ENCODE results near the gene CEP112. TPM values are rescaled to one million over a fixed set of nuclear protein-coding genes. Genes with fewer than 3 reads are reported as not detected.

The CEP112 gene
- total and polyA plus RNA-seq, 2 of the 4 experiments (the other 2 are of a cell fraction) = 2.5 to 5.6 TPM

DNA sequence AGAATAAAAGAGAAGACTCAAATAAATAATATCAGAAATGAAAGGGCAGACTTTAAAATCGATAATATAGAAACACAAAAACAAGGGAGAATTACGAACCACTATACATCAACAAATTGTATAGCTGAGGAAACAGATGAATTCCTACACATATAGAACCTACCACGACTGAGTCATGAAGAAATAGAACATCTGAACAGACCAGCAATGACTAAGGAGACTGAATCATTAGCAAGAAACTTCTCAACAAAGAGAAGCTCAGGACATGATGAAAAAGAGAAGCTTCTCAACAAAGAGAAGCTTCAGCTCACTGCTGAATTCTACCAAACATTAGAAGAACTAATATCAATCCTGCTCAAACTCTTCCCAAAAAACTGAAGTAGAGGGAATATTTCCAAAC, 255.9 kb downstream of the CEP112 start:
- H3K9me1 ChIP-seq (ENCODE audit: insufficient read depth, low read length) = no peaks in the 10 kb centered on the region
- H2AK9ac ChIP-seq (replicated peaks; ENCODE audit: low read depth, low read length, poor library complexity) = no peak overlapping the region
- no peak overlapping the region for H3K14ac ChIP-seq (replicated peaks; ENCODE audit: low read depth, low read length)
- no peak overlapping the region for H3K27ac ChIP-seq (ENCODE audit: insufficient read depth, low read length)
- no peaks in the 10 kb centered on the region for H3K36me3 ChIP-seq (ENCODE audit: control insufficient read depth, insufficient read depth, low read length)
- no peak overlapping the region for H2AFZ ChIP-seq (replicated peaks; ENCODE audit: low read length, poor library complexity)
- ChIA-PET CTCF (no interaction called here), POLR2A (ENCODE audit: unreplicated experiment) (interaction anchor here (0.6 to 1.0 kb wide), 2 partner anchors 51 to 62 kb away, joined by 4 read pairs; no protein-coding TSS in a partner anchor)
- H3K9me3 ChIP-seq (ENCODE audit: control insufficient read depth, insufficient read depth, low read length) = no peaks in the 10 kb centered on the region
- intact Hi-C loops (cut with micrococcal nuclease) = no loop called here
- H3K18ac ChIP-seq (ENCODE audit: low read depth, low read length) = no peak overlapping the region
- H2BK5ac ChIP-seq (ENCODE audit: low read depth, low read length, poor library complexity, severe bottlenecking) = no peak overlapping the region
- TF ChIP-seq, protein P1, sequence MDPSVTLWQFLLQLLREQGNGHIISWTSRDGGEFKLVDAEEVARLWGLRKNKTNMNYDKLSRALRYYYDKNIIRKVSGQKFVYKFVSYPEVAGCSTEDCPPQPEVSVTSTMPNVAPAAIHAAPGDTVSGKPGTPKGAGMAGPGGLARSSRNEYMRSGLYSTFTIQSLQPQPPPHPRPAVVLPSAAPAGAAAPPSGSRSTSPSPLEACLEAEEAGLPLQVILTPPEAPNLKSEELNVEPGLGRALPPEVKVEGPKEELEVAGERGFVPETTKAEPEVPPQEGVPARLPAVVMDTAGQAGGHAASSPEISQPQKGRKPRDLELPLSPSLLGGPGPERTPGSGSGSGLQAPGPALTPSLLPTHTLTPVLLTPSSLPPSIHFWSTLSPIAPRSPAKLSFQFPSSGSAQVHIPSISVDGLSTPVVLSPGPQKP (IDR thresholded peaks at IDR 0.05; ENCODE audit: borderline replicate concordance, low read depth, low read length) = no peak
- TF ChIP-seq CEBPB (IDR thresholded peaks at IDR 0.05; ENCODE audit: low read depth, low read length) (no peak), MXI1 (IDR thresholded peaks at IDR 0.05; ENCODE audit: borderline replicate concordance, low read depth, low read length) (no peak), RFX5 (IDR thresholded peaks at IDR 0.05; ENCODE audit: low read depth, low read length) (no peak), RCOR1 (IDR thresholded peaks at IDR 0.05; ENCODE audit: insufficient replicate concordance, low read length) (no peak), FOS (IDR thresholded peaks at IDR 0.05; ENCODE audit: low read depth, low read length) (no peak), MAFK (IDR thresholded peaks at IDR 0.05; ENCODE audit: low read depth, low read length) (no peak), POLR2A (IDR thresholded peaks at IDR 0.05; ENCODE audit: low read depth, low read length) (no peak)
- TF ChIP-seq, protein P2, sequence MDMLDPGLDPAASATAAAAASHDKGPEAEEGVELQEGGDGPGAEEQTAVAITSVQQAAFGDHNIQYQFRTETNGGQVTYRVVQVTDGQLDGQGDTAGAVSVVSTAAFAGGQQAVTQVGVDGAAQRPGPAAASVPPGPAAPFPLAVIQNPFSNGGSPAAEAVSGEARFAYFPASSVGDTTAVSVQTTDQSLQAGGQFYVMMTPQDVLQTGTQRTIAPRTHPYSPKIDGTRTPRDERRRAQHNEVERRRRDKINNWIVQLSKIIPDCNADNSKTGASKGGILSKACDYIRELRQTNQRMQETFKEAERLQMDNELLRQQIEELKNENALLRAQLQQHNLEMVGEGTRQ (IDR thresholded peaks at IDR 0.05; ENCODE audit: low read depth, low read length) = no peak
- TF ChIP-seq, protein P3, sequence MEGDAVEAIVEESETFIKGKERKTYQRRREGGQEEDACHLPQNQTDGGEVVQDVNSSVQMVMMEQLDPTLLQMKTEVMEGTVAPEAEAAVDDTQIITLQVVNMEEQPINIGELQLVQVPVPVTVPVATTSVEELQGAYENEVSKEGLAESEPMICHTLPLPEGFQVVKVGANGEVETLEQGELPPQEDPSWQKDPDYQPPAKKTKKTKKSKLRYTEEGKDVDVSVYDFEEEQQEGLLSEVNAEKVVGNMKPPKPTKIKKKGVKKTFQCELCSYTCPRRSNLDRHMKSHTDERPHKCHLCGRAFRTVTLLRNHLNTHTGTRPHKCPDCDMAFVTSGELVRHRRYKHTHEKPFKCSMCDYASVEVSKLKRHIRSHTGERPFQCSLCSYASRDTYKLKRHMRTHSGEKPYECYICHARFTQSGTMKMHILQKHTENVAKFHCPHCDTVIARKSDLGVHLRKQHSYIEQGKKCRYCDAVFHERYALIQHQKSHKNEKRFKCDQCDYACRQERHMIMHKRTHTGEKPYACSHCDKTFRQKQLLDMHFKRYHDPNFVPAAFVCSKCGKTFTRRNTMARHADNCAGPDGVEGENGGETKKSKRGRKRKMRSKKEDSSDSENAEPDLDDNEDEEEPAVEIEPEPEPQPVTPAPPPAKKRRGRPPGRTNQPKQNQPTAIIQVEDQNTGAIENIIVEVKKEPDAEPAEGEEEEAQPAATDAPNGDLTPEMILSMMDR (conservative IDR thresholded peaks at IDR 0.05; ENCODE audit: low read depth, low read length) = no peak
- no peak overlapping the region for H4K8ac ChIP-seq (ENCODE audit: low read depth in 2 of 2, low read length in 2 of 2)
- dilution Hi-C loops (cut with HindIII; ENCODE audit: low sequenced_read_pairs, unreplicated experiment) = no loop called here
- WGBS, 2 experiments (ENCODE audit: extremely low coverage in 2 of 2, insufficient read length in 1 of 2) = no CpG with 5 or more reads among the region's 3 CpGs
- no peak overlapping the region for H3K4me3 ChIP-seq (ENCODE audit: insufficient read depth, low read depth, low read length)
- H3K23ac ChIP-seq (ENCODE audit: low read depth, low read length) = no peak overlapping the region
- H3K79me1 ChIP-seq (ENCODE audit: low read depth in 1 of 2, low read length in 2 of 2) = no peaks in the 10 kb centered on the region
- H3K27me3 ChIP-seq (ENCODE audit: control insufficient read depth, insufficient read depth, low read length) = no peaks in the 10 kb centered on the region
- peak; percentile 32; the same call in 1 of the 2 replicates for ATAC-seq (ENCODE audit: low read depth)
- no peak overlapping the region for H3K9ac ChIP-seq (ENCODE audit: low read depth, low read length)
- no peak overlapping the region for H3K4me2 ChIP-seq (ENCODE audit: low read depth, low read length)
- H2BK15ac ChIP-seq (ENCODE audit: low read depth, low read length) = no peak overlapping the region
- H3K56ac ChIP-seq (ENCODE audit: extremely low read depth, insufficient read depth, low read length) = no peak overlapping the region
- no peak overlapping the region for H2AK5ac ChIP-seq (ENCODE audit: low read depth, low read length)
- H4K91ac ChIP-seq (ENCODE audit: insufficient read depth, low read depth, low read length) = no peak overlapping the region
- DNase-seq = peak; percentile 65
- no peak overlapping the region for H3K4ac ChIP-seq (ENCODE audit: low read depth, low read length)
- no peak overlapping the region for H4K5ac ChIP-seq (ENCODE audit: low read depth, low read length)
- peaks cover 2% of the 10 kb centered on the region; the same call in 1 of the 2 replicates for H3K4me1 ChIP-seq (ENCODE audit: control insufficient read depth, insufficient read depth, low read length)
- in situ Hi-C loops (cut with MboI; ENCODE audit: low sequenced_read_pairs) = no loop called here
- H2BK20ac ChIP-seq (ENCODE audit: low read depth, low read length) = no peak overlapping the region
- no peak overlapping the region for H2BK120ac ChIP-seq (ENCODE audit: low read depth, low read length)
- BruUV-seq (replicated peaks) = no TSS peak
- no peaks in the 10 kb centered on the region for H4K20me1 ChIP-seq (ENCODE audit: insufficient read depth, low read length)

Data from IMR-90 (cell line).